GM12864 (cell line): ENCODE data around the gene SYNGAP1.
A peak's percentile ranks its signal among the peaks of the same experiment; 100 is the strongest.
"Not testable (repeated sequence)": the region's sequence is repeated elsewhere in the genome, so short reads cannot be mapped to it uniquely, and the experiment has no call there.

ENCODE experiments used
- DNase-seq: peaks from one replicate; pipeline ENCODE4 v3.0.0-alpha.2; 2011; ENCODE audit warnings: low read depth
- H3K4me3 ChIP-seq: 2 replicates; pipeline ENCODE4 v1.5.1; 2011; ENCODE audit warnings: mild to moderate bottlenecking, low read depth, low read length, control low read depth
- CTCF ChIP-seq: IDR thresholded peaks from 2 replicates; pipeline ENCODE4 v1.5.1; 2011; ENCODE audit warnings: low read depth, mild to moderate bottlenecking, moderate library complexity, low read length, control low read depth, inconsistent platforms; ENCODE audit errors: missing control alignments

The SYNGAP1 gene

GRCh38 chr6:33419580-33420490 is at the start of gene SYNGAP1:
Gene SYNGAP1 (plus strand): TSS chr6:33420065. CDS start chr6:33420265, 200 bp downstream.
- DNase-seq: no peak
- TF ChIP-seq CTCF: no peak
- H3K4me3 ChIP-seq: peak within 1 kb of the TSS; percentile 3; the same call in 1 of the 2 replicates

DNA sequence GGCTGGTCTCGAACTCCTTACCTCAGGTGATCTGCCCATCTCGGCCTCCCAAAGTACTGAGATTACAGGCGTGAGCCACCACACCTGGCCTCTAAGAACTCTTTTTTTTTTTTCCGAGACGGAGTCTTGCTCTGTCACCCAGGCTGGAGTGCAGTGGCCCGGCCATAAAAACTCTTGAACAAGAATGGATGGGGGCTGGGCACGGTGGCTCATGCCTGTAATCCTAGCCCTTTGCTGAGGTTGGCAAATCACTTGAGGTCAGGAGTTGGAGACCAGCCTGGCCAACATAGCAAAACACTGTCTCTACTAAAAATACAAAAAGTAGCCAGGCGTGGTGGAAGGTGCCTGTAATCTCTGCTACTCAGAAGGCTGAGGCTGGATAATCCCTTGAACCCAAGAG is 48.0 kb upstream of the SYNGAP1 start:
- not testable (repeated sequence) for DNase-seq, H3K4me3 ChIP-seq

GRCh38 chr6:33372526-33373123 is 47.2 kb upstream of the SYNGAP1 start:
- no peak overlapping the region for H3K4me3 ChIP-seq
- DNase-seq: no peak
- TF ChIP-seq CTCF: no peak

GRCh38 chr6:33373960-33374910 is 45.6 kb upstream of the SYNGAP1 start:
- no peak for DNase-seq
- H3K4me3 ChIP-seq: no peak overlapping the region
- TF ChIP-seq CTCF: no peak

- TF ChIP-seq CTCF: no peak
- no peak for DNase-seq
- no peak overlapping the region for H3K4me3 ChIP-seq
These were observed 44.7 kb upstream of the SYNGAP1 start for GRCh38 chr6:33375143-33375671.

DNA sequence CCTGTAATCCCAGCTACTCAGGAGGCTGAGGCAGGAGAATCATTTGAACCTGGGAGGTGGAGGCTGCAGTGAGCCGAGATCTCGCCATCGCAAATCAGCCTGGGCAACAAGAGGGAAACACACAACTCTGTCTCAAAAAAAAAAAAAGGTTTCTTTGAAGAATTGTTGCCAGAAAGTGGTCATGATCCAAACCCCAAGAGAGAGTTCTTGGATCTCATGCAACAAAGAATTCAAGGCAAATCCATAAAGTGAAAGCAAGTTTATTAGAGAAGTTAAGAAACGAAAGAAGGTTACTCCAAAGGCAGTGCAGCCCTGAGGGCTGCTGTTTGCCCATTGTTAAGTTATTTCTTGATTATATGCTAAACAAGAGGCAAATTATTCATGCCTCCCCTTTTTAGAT is 42.7 kb upstream of the SYNGAP1 start:
- no peak for TF ChIP-seq CTCF
- DNase-seq: no peak
- H3K4me3 ChIP-seq: no peak overlapping the region

DNA sequence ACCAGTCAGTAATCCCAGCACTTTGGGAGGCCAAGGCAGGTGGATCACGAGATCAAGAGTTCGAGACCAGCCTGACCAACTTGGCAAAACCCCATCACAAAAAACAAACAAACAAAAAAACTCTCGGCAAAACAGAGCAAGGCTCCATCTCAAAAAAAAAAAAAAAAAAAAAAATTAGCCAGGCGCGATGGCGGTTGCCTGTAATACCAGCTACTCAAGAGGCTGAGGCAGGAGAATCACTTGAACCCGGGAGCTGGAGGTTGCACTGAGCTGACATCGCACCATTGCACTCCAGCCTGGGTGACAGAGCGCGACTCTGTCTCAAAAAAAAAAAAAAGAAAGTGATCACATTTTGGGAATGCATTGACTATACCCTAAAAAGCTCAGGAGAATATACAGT is 40.7 kb upstream of the SYNGAP1 start:
- not testable (repeated sequence) for DNase-seq, H3K4me3 ChIP-seq
